SK-N-SH treated with all-trans-retinoic acid at 6 μM for 48 hours (cell line): ENCODE results near the gene AMPD3.

Source experiments
- ATAC-seq: fragments of 200-7000 bp; cut with Tn5 transposase; 3 replicates; pipeline ENCODE4 v1.9.1; 2020; ENCODE audit warnings: mild to moderate bottlenecking, moderate library complexity
- BACH2 ChIP-seq: fragments of 250-450 bp; sonication (Bioruptor Pico); IDR thresholded peaks from 2 replicates; pipeline ENCODE4 v1.9.0; 2021; ENCODE audit warnings: mild to moderate bottlenecking, borderline replicate concordance
- CSDC2 ChIP-seq: fragments of 250-450 bp; sonication (Bioruptor Pico); IDR thresholded peaks from 2 replicates; pipeline ENCODE4 v1.5.0; 2020; ENCODE audit warnings: mild to moderate bottlenecking, moderate library complexity
- ESRRG ChIP-seq: fragments of 250-450 bp; sonication (Bioruptor Pico); IDR thresholded peaks from 2 replicates; pipeline ENCODE4 v1.6.1; 2021; ENCODE audit warnings: mild to moderate bottlenecking
- GLIS3 ChIP-seq: fragments of 250-450 bp; sonication (Bioruptor Pico); IDR thresholded peaks from 2 replicates; pipeline ENCODE4 v1.5.0; 2020; ENCODE audit warnings: mild to moderate bottlenecking, moderate library complexity
- ISL1 ChIP-seq: fragments of 250-450 bp; sonication (Bioruptor Pico); IDR thresholded peaks from 2 replicates; pipeline ENCODE4 v2.1.2; 2022; ENCODE audit warnings: mild to moderate bottlenecking, moderate library complexity
- OSR1 ChIP-seq: fragments of 250-450 bp; sonication (Bioruptor Pico); IDR thresholded peaks from 2 replicates; pipeline ENCODE4 v1.8.0; 2022; ENCODE audit warnings: moderate library complexity, mild to moderate bottlenecking, inconsistent platforms
- PPARA ChIP-seq: fragments of 250-450 bp; sonication (Bioruptor Pico); IDR thresholded peaks from 2 replicates; pipeline ENCODE4 v1.5.0; 2020; ENCODE audit warnings: mild to moderate bottlenecking, borderline replicate concordance
- SNAI2 ChIP-seq: fragments of 250-450 bp; sonication (Bioruptor Pico); IDR thresholded peaks from 2 replicates; pipeline ENCODE4 v1.5.0; 2020; ENCODE audit warnings: mild to moderate bottlenecking, moderate library complexity
- TOX ChIP-seq: fragments of 250-450 bp; sonication (Bioruptor Pico); IDR thresholded peaks from 2 replicates; pipeline ENCODE4 v1.8.0; 2021; ENCODE audit warnings: mild to moderate bottlenecking, moderate library complexity, borderline replicate concordance
- ZNF70 ChIP-seq: fragments of 450-650 bp; formaldehyde crosslinking; IDR thresholded peaks from 2 replicates; pipeline ENCODE4 v1.5.0; 2020; ENCODE audit warnings: mild to moderate bottlenecking, moderate library complexity
- ZNF8 ChIP-seq: fragments of 450-650 bp; formaldehyde crosslinking; IDR thresholded peaks from 2 replicates; pipeline ENCODE4 v1.5.0; 2020; ENCODE audit warnings: mild to moderate bottlenecking, moderate library complexity
- TF ChIP-seq, protein P1 (sequence below): fragments of 250-450 bp; sonication (Bioruptor Pico); IDR thresholded peaks from 2 replicates; pipeline ENCODE4 v1.5.1; 2020; ENCODE audit warnings: low read depth, mild to moderate bottlenecking, moderate library complexity
- TF ChIP-seq, protein P2 (sequence below): fragments of 250-450 bp; sonication (Bioruptor Pico); IDR thresholded peaks from 2 replicates; pipeline ENCODE4 v1.8.0; 2020; ENCODE audit warnings: mild to moderate bottlenecking, moderate library complexity, borderline replicate concordance
- TF ChIP-seq, protein P3 (sequence below): fragments of 250-450 bp; sonication (Bioruptor Pico); IDR thresholded peaks from 2 replicates; pipeline ENCODE4 v1.8.0; 2021; ENCODE audit warnings: low read depth, mild to moderate bottlenecking, moderate library complexity, borderline replicate concordance
- TF ChIP-seq, protein P4 (sequence below): fragments of 250-450 bp; sonication (Bioruptor Pico); IDR thresholded peaks from 2 replicates; pipeline ENCODE4 v1.5.0; 2020; ENCODE audit warnings: mild to moderate bottlenecking, moderate library complexity

AMPD3 gene

DNA sequence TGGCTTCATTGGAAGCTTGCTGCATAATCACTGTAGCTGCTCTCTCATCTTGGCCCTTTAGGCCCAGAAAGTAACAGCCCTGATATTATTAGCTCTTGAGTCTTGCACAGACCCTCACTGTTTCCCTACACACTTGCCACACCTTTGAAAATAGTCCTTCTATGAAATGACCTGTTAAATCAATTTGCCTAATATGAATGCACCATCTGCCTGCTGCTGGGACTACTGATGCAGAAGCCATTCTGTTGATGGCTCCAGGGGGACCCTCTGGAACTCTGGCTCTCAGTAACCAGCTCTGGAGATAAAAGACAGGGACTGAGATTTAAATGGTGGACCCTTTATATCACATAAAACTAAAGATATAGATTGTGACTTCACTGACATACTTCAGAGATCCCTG lies 14.7 kb upstream of the AMPD3 start:
- no peak for ATAC-seq
- TF ChIP-seq PPARA (CRISPR knock-in tag) = no peak
- TF ChIP-seq TOX (CRISPR knock-in tag) = no peak
- TF ChIP-seq GLIS3 (CRISPR knock-in tag) = no peak
- TF ChIP-seq, protein P1, sequence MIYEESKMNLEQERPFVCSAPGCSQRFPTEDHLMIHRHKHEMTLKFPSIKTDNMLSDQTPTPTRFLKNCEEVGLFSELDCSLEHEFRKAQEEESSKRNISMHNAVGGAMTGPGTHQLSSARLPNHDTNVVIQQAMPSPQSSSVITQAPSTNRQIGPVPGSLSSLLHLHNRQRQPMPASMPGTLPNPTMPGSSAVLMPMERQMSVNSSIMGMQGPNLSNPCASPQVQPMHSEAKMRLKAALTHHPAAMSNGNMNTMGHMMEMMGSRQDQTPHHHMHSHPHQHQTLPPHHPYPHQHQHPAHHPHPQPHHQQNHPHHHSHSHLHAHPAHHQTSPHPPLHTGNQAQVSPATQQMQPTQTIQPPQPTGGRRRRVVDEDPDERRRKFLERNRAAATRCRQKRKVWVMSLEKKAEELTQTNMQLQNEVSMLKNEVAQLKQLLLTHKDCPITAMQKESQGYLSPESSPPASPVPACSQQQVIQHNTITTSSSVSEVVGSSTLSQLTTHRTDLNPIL (CRISPR knock-in tag) = no peak
- no peak for TF ChIP-seq ISL1 (CRISPR knock-in tag)
- TF ChIP-seq, protein P2, sequence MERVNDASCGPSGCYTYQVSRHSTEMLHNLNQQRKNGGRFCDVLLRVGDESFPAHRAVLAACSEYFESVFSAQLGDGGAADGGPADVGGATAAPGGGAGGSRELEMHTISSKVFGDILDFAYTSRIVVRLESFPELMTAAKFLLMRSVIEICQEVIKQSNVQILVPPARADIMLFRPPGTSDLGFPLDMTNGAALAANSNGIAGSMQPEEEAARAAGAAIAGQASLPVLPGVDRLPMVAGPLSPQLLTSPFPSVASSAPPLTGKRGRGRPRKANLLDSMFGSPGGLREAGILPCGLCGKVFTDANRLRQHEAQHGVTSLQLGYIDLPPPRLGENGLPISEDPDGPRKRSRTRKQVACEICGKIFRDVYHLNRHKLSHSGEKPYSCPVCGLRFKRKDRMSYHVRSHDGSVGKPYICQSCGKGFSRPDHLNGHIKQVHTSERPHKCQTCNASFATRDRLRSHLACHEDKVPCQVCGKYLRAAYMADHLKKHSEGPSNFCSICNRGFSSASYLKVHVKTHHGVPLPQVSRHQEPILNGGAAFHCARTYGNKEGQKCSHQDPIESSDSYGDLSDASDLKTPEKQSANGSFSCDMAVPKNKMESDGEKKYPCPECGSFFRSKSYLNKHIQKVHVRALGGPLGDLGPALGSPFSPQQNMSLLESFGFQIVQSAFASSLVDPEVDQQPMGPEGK = no peak
- TF ChIP-seq ZNF8 (CRISPR knock-in tag) = no peak
- no peak for TF ChIP-seq SNAI2 (CRISPR knock-in tag)
- TF ChIP-seq, protein P3, sequence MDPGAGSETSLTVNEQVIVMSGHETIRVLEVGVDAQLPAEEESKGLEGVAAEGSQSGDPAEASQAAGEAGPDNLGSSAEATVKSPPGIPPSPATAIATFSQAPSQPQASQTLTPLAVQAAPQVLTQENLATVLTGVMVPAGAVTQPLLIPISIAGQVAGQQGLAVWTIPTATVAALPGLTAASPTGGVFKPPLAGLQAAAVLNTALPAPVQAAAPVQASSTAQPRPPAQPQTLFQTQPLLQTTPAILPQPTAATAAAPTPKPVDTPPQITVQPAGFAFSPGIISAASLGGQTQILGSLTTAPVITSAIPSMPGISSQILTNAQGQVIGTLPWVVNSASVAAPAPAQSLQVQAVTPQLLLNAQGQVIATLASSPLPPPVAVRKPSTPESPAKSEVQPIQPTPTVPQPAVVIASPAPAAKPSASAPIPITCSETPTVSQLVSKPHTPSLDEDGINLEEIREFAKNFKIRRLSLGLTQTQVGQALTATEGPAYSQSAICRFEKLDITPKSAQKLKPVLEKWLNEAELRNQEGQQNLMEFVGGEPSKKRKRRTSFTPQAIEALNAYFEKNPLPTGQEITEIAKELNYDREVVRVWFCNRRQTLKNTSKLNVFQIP (CRISPR knock-in tag) = no peak

DNA sequence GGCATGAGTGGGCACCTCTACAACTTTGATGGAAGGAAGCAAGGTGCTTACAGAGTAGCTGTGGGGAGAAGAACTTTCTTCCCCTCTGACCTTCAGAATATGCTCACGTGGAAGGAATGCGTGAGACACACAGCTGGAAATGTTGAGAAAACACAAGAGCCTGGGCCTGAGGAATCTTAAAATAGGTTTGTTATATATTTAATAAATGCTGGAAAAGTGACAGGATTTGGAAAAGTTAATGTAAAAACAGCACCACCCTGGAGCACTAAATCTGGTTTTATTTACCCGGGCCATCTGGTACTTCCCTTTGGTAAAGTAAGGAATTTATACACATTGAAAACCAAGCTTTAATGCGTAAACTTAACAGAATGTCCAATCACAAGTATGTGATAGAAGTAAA lies 14.0 kb upstream of the AMPD3 start:
- TF ChIP-seq ZNF70 (CRISPR knock-in tag) (no peak), PPARA (CRISPR knock-in tag) (no peak), ISL1 (CRISPR knock-in tag) (no peak), ESRRG (no peak), GLIS3 (CRISPR knock-in tag) (no peak), OSR1 (CRISPR knock-in tag) (no peak)
- TF ChIP-seq, protein P2 = no peak
- no peak for ATAC-seq

DNA sequence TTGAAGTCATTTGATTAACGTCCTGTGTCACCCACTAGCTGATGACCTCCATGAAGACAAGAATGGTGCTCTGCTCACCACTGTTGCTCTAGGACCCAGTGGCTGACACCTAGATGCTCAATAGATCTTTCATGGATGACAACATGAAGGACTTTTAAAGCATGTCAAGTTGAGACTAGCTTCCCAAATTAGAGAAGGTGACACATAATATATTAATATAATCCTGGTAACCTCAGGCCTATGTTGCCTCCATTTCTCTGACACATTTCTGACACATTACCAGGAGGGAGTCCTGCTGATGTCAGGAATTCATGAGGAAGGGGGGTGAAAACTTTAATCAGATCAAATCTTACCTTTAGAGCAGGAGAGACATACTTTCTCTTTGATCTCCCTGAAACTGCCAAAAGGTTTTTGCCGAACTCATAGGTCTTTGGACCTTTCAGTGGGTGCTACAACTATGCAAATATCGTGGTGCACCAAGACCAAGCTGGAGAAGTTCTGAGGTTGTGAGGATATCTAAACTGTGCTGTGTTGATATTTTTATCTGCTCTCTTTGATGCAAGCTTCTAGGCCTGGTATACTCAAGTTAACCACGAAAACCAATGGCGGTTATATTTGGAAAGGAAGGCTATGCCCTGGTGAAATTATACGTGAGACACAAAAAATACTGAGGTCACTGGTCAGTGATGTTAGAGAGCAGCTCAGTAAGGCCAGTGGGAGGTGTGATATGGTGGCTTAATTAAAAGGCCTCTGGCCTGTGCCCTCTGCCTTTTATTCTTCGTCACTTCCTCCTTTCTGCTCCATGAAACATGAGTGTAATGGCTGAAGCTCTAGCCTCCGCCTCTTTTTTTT lies 13.2 kb upstream of the AMPD3 start:
- ATAC-seq = no peak
- TF ChIP-seq GLIS3 (CRISPR knock-in tag) (no peak), CSDC2 (CRISPR knock-in tag) (no peak), PPARA (CRISPR knock-in tag) (no peak)
- TF ChIP-seq, protein P2 = no peak
- TF ChIP-seq, all 23 proteins: peak for 0

DNA sequence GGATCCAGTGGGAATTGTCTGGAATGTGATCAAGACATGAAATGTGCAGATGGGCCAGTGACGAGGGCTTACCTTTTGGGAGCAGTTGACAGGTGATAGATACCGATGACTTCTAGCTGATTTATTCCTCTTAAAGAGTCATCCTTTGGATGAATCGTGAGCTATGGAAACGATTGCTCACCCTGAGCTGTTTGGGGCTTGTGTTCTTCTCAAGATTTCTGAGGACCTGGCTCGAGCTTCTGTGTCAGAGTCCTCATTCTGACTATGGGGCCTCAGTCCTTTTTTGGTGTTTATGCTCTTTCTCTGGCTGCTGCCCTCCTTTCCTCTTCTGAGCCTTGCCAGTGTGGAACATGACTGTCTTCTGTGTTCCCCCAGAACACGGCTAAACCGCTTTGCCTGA lies 11.9 kb upstream of the AMPD3 start:
- TF ChIP-seq BACH2 (CRISPR knock-in tag) = no peak
- no peak for TF ChIP-seq ZNF70 (CRISPR knock-in tag)
- TF ChIP-seq, protein P4, sequence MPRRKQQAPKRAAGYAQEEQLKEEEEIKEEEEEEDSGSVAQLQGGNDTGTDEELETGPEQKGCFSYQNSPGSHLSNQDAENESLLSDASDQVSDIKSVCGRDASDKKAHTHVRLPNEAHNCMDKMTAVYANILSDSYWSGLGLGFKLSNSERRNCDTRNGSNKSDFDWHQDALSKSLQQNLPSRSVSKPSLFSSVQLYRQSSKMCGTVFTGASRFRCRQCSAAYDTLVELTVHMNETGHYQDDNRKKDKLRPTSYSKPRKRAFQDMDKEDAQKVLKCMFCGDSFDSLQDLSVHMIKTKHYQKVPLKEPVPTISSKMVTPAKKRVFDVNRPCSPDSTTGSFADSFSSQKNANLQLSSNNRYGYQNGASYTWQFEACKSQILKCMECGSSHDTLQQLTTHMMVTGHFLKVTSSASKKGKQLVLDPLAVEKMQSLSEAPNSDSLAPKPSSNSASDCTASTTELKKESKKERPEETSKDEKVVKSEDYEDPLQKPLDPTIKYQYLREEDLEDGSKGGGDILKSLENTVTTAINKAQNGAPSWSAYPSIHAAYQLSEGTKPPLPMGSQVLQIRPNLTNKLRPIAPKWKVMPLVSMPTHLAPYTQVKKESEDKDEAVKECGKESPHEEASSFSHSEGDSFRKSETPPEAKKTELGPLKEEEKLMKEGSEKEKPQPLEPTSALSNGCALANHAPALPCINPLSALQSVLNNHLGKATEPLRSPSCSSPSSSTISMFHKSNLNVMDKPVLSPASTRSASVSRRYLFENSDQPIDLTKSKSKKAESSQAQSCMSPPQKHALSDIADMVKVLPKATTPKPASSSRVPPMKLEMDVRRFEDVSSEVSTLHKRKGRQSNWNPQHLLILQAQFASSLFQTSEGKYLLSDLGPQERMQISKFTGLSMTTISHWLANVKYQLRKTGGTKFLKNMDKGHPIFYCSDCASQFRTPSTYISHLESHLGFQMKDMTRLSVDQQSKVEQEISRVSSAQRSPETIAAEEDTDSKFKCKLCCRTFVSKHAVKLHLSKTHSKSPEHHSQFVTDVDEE = no peak
- TF ChIP-seq, all 23 proteins: peak for 0
- no peak for ATAC-seq
